Hindlimb muscle (tissue), 1 donor: ENCODE data around the gene CFAP251. TPM values are rescaled to one million over a fixed set of nuclear protein-coding genes. Genes with fewer than 3 reads are reported as not detected.
"Not testable (repeated sequence)": the region's sequence is repeated elsewhere in the genome, so short reads cannot be mapped to it uniquely, and the experiment has no call there.

Experiments
- DNase-seq: peaks from one replicate; pipeline ENCODE4 v3.0.0-alpha.2; 2013
- polyA plus RNA-seq: library from polyadenylated mRNA; unstranded; fragments of 120-200 nt; gene quantifications from one replicate; pipeline ENCODE4 v1.2.1, GENCODE V29; 2013; ENCODE audit not compliant: insufficient read length

CFAP251 gene
- polyA plus RNA-seq, 1 donor: 1.3 TPM

DNA sequence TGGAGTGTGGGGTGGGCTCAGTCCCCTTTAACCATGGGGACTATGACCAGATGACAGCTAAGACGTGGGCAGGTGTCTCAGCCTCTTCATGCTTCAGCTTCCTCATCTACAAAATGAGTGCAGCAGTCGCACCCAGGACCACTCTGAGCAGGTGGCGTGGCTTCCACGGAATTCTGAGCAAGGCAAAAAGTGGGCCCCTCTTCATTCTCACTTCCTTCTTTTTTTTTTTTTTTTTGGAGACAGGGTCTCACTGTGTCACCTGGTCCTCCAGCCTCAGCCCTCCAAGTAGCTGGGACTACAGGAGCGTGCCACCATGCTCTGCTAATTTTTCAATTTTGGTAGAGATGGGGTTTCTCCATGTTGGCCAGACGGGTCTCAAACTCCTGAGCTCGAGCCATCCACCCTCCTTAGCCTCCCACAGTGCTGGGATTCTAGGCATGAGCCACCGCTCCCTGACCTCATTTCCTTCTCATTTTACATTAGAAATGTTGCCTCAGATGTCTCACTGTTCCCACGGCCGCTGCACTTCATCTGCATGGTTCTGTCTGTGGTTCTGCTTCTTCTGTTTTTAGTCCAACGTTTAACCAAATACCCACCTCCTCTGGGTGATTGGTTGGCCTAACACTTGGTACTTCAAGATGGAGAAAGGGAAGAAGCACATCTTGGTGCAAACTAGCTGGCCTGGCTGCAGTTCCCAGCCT lies 61.9 kb downstream of the CFAP251 start:
- no peak for DNase-seq

DNA sequence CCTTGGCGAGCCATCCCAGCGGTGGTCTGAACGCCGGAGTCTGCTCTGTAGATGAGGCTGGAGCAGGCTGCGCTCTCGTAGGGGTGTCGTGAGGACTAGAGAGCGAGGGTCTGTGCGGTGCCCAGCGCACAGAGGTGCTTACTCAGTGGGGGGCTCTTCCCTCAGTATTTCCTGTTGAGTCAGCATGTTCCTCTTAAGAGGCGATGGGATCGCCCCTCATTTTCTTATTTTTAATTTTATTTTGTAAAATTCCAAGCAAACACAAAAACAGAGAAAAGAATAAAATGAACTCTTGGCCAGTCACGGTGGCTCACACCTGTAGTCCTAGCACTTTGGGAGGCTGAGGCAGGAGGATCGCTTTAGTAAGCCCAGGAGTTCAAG lies 62.5 kb downstream of the CFAP251 start:
- no peak for DNase-seq

DNA sequence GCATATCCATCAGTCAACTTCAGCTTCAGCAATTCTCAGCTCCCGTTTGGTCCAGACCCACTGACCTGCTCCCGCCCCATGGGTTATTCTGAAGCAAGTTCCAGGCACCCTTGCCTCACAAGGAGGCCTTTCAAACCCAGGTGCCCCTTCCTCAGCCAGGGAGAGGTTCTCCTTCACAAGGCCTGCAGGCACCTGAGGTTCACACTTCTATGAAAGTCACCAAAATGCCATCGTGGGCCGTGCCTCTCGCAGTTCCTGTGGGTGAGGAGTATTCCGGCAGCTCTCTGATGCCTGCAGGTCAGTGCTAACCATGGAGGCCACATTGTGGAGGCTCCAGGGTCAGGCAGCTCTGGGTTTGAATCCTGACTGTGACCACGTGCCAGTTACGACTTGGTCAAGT lies 63.1 kb downstream of the CFAP251 start:
- no peak for DNase-seq

DNA sequence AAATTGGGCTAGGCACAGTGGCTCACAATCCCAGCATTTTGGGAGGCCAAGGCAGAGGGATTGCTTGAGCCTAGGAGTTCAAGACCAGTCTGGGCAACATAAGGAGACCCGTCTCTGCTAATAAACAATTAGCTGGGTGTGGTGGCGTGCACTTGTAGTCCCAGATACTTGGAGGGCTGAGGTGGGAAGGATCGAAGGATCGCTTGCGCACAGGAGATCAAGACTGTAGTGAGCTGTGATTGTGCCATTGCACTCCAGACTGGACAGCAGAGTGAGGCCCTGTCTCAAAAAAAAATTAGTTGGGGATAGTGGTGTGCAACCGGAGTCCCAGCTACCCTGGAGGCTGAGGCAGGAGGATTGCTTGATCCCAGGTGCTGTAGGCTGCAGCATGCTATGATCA lies 64.6 kb downstream of the CFAP251 start:
- DNase-seq: no peak

DNA sequence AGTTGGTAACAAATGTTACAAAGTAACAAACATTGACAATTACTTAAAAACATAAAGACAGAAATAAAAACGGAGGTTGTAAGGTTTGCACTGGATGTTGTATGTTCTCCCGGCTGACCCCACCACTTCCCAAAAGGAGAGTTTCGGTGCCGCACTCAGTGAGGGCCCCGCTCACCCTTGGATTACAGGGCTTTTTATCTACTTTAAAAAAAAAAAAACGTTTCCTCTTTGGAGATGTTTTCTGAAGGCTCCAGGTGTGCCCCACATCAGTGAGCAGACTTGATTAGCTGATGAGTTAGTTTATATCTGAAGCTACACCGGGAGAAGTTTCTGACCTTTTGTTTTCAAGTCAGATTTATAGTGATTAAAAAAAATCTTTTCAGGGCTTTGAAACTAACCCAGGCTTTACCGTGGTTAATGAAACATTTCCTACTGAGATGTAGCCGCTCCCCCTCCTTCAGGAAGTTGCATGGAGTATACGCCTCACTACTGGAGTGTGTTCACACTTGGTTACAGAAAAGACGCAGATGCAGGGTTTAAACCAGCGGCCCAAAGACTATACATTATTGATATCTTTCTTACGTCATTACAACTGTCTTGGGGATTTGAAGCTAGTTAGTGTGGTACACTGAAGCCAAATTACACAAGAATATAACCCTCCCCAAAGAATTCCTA lies 65.3 kb downstream of the CFAP251 start:
- DNase-seq: no peak

DNA sequence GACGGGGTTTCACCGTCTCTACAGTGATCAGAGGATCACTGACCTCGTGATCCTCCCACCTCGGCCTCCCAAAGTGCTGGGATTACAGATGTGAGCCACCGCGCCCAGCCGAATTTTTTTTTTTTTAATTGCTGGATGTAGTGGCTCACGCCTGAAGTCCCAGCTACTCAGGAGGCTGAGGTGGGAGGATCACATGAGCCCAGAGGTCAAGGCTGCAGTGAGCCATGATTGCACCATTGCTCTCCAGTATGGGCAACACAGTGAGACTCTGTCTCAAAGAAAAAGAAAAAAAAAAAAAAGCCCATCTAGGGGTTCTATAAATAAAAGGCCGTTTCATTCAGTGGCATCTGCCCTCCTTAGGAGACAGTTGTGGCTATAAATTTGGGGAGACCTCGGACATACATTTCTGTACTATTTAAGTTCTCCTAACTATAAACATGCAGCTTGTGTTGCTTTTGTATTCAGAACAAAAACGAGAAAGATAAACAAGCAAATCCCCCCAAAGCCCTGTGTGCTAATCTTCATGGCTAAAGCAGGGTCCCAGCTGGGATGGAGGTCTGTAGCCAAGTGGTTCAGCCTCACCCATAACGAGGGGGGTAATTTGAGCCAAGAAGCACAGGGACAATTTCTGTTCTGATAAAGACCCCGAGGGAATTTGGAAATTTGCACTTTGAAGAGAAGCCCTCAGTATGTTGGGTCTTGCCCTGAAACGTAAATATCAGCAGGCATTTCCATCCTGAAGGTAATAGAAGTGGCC lies 68.3 kb downstream of the CFAP251 start:
- no peak for DNase-seq

DNA sequence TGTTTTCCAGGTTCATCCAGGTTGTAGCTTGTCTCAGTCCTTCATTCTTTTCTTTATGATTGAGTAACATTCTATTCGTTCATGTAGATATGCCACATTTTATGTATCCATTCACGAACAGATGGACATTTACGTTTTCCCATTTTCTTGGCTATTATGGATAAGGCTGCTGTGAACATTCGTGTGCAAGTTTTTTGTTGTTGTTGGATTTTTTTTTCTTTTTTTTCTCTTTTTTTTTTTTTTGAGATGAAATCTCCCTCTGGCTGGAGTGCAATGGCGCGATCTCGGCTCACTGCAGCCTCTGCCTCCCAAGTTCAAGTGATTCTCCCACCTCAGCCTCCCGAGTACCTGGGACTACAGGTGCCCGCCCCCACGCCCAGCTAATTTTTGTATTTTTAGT lies 70.1 kb downstream of the CFAP251 start:
- not testable (repeated sequence) for DNase-seq

DNA sequence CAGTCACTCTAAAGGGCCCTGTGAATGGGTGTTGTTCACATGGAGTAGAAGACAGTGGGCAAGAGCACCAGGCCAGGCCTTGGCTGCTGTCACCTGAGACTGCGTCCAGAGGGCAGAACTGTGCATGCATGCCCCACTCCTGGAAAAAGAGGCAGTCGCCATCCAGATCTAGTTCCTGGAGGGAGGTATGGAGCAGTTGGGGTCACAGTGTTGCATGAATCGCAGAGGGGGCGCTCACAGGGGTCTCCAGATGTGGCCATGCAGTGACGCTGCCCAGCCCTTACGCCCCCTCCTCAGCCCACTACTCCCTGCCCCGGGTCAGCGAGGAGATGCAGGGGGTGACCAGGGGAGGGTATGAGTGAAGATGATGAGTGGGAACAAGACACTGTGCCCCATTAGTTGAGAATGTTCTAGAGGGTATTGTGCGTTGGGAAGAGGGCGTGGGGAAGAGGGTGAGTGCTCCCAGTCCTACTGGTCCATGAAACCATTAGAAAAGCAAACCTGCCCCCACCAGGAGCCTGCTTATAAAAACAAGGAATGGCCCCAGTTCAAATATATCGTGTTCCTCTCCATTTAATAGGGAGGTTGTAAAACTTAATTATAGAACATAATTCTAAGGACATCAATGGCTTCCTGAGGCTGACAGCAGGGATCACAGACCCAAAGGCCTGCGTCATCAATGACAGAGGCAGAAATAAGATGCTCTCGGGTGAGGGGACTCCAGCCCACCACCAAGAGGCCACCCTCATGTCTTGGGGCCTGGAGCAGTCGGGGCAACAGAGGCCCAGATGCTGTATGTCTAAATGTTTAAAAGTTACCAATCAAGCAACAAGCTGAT lies 71.1 kb downstream of the CFAP251 start:
- DNase-seq: no peak

DNA sequence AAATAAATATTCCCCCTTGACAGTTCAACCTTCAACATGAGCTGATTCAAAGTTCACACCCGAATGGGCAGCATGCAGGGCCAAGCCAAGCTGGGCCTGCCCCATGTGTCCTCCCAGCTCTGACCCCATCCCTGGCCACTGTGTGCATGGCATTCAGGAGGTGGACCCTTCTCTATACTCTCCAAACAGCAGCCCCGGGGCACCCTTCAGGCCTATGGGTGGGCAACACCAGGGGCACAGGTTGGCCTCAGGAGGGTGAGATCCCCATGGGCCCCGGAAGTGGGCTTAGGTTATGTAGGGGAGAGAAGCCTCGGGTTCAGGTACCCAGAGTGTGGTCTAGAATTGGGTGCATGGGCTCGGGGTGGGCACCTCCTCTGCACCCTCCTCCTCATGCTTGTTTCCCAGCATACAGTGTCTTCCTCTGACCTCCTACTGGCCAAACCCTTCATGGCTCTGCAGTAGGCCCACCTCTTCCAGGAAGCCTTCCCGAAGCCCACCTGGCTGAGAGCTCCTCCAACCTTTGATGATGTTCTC lies 71.8 kb downstream of the CFAP251 start:
- DNase-seq: no peak

DNA sequence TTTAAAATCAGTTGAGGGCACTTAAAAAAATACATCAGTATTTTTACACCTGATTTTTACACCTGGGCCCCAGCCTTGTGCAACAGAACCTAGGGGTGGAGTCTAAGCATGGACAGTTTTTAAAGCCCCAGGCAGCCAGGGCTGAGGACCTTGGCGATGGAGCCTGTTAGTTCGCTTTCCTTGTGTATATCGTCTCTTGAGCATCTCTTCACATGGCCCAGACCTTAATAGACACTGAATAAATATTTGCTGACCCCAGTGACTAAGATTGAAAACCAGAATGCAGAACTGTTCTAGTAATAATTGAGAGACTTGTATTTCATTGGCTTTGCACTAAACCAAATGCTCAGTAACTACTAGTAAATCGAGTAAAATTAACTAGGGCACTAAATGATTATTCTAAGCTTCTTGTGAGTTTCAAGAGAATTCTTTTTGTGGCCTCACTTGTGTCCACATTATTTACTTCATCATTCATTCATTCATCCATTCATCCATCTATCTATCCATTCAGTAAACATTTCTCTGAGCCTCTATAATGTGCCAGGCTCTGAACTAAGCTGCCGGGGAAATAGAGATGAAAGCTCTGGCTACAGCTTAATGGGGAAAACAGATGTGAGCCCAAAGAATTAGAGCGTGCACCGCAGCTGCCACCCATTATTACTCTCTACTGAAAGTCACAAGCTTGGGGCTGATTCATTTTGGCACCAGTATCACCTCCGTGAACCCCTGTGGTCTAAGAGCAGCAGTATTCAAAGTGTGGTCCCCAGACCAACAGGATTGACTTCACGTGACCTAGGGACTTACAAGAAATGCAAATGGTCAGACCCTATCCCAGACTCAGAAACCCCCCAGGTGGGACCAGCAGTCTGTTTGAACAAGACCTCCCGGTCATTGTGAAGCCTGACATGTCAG lies 72.6 kb downstream of the CFAP251 start:
- no peak for DNase-seq

DNA sequence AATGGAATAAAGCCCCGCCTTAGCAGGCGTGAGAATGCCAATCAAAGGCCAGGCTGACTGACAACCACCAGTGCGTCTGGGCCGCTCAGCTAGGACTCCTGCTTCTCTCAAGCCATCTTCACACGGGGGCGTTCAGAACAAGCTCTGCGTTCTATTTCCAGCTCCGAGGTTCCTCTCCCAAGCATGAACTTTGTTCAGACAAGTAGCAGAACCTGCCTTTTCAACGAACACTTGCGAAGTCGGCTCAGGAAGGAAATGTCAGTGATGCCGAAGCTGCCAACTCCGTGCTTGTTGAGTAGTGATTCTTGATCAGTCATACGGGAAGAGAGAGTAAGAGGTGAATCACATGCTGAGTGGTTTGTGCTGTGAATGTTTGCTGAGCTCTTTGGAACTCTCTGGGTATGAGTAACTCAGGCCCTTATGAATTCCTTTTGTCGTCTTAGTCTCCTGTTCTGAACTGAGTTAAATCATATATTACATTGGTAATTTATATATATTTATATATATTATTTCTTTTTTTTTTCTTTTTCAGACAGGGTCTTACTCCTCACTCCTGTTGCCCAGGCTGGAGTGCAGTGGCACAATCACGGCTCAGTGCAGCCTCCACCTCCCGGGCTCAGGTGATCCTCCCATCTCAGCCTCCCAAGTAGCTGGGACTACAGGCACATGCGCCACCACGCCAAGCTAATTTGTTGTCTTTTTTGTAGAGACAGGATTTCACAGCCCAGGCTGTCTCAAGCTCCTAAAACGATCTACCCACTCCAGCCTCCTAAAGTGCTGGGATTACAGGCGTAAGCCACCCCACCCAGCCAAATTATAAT lies 73.9 kb downstream of the CFAP251 start:
- DNase-seq: no peak

DNA sequence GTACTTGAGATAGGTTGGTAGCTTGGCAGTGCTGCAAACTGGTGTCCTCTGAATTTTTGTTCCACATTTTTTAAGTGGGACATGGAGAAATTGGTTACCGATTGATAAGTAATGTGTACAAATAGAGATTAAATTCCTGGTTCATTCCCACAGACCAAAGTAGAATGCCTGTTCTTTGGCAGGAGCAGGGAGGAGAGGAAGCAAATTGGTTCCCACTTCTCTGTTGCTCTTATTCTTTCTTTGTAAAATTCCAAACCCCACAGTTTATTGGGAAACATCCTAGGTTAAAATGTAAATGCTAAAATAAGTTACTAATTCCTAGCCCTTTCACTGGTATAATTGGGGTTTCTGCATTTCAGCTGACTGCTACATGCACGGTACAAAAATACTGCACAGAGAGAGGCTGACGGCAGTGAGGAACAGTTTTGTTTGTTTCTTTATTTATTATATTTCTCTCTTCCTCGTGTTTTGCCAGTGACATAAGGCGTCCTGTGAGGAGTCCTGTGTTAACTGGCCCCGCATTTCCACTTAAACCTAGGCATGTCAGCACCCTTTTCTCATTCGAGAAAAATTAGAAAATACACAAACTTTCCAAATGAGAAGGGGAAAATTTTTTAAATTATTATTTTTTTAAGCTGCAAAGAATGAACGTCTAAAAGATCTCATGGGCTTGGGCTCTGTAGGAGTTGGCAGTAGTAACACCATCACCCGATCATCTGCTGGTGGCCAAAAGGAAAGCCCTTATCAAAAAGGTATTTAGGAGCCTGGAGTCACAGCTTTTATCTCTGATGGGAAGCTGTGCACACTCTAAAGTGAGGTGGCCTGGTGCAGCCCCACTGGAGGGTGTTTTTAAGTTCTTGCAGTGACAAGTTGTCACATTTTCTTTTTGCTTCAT lies 77.9 kb downstream of the CFAP251 start:
- no peak for DNase-seq

DNA sequence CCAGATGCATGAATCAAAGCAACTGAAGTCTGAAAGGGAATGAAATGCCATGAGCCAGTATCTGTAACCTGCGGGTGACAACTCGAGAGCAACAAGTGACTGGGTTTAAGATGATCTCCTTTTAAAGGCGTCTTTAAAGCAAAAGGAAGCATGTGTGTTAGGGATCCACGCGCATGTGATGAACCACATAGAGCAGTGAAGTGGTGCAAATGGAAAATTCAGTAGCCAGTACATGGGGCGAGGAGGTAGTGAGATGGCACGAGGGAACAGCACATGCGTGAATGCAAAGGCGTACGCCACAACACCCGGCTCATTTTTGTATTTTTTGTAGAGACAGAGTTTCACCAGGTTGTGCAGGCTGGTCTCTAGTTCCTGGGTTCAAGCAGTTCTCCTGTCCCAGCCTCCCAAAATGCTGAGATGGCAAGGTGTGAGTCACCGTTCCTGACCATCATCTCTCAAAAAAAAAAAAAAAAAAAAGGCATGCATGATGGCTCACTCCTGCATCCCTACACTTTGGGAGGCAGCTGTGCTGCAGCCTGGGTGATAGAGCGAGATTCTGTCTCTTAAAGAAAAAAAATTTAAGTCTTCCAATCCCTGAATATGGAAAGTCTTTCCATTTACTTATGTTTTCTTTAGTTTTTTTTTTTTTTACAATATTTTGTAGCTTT lies 78.7 kb downstream of the CFAP251 start:
- DNase-seq: no peak

DNA sequence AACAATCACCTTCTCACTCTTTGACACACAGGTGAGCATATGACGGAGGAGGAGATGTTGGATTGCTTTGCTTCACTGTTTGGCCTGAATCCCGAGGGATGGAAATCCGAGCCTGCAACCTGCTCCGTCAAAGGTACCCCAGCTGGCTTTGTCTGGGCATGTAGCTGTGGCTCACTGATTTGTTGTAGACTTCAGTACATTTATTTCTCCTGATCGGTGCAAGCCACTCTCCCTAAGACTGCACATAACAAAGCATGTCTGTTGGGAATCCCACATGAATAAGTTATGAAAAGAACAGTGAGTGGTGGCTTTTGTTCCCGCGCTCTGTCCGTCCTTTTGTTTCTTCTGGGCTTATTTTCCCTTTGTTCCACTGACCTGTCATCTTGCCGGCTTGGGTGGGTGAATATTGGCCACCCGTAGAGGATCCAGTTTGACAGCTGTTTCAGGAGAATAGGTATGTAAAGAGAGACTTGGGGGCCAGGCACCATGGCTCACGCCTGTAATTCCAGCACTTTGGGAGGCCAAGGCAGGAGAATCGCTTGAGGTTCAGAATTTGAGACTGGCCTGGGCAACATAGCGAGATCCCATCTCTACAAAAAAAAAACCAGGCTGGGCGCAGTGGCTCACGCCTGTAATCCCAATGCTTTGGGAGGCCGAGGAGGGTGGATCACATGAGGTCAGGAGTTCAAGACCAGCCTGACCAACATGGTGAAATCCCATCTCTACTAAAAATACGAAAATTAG lies 83.2 kb downstream of the CFAP251 start:
- no peak for DNase-seq

DNA sequence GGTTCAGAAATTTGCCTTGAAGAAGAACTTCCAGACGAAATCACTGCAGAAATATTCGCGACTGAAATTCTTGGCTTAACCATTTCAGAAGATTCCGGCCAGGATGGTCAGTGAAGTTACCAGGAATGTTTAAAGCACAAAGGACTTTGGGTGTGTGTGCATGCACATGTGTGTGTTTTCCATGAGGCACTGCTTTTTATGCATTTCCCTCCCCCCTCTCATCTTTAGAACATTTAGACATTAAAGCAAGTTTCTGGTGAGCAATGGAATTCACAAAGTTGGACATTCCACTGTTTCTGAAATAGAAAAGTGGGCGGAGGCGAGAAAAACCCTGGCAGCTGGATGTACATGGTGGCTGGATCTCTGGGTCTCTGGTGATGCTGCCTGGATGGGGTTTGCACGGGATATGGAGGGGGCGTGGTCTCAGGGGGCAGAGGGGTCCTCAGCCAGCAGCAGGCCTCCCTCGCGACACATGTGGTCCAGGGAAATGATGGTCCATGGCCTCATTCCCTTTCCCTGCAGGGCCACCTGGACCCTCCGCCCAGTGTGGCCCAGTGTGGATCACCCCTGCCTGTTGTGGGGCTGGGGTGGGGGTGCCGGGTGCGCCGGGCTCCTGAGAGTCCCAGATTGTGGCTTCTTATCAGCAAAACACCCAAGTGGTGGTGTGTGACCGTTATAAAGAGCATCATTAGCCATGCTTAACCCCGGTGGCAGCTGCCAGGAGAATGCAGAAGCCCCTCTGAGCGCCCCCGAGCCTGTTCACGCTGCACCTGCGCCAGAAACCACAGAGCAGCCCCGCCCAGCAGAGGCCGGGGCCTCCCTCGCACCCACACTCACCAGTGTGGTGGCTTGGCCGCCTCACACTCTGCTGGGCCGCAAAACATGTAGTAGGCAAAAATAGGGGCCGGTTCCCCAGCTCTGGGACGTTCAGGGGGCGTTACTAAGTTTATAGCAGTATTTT lies 85.5 kb downstream of the CFAP251 start:
- DNase-seq: peak; percentile 29

DNA sequence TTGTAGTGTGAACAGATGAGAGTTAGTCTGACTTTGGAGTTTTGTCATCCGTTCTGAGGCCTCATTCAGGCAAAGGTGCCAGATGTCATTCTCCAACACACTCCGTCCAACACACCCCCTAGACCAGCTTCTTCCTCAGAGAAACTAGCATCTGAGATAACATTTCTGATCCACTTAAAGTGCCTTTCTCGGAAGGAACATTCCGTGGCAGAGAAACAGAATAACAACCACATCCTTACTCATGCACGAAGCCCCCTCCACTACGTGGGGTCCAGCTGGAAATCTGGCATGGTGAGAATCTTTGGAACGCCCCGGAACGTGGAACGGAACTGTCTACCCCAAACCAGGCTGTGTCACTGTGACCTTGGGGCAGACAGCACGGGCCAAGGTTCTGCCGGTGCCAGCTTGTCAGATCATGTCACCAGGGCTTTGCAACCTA lies 86.3 kb downstream of the CFAP251 start:
- DNase-seq: no peak

DNA sequence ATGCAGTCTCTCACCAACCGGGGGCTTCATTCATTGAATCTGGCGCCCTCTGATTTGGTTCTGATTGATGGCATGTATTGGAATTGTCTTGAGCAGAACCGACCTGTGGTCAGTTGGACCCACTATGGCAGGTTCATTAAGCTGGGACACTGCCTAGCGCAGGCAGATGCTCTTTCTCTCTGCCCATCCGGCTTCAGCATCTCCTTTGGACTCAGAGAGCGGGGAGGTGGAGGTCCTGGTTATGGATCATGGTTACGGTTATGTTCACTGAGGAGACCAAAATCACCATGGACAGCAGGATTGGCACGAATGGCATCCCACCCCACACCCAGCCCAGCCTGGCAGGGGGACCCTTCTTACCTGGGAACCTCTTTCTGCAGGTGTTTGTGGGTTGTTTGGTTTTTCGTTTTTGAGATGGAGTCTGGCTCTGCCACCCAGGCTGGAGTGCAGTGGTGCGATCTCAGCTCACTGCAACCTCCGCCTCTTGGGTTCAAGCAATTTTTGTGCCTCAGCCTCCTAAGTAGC lies 86.9 kb downstream of the CFAP251 start:
- no peak for DNase-seq
